Caco-2 (cell line): Measurements from ENCODE around the gene FXYD7. TPM values are rescaled to one million over a fixed set of nuclear protein-coding genes. Genes with fewer than 3 reads are reported as not detected.

ENCODE experiments used
- BruUV-seq: library from RNA; stranded (reverse); fragments of 400-500 nt; replicated peaks from 2 replicates; lab custom pipeline; 2021; lab: Mats Ljungman, UMichigan
- CTCF ChIA-PET: fragments of 300-600 bp; sonication (Branson Sonifier 250); formaldehyde crosslinking; loops from one replicate; lab custom pipeline; 2022; ENCODE audit warnings: antibody characterized with exemption; lab: Charles Lee
- POLR2A ChIA-PET: fragments of 300-600 bp; sonication (Branson Sonifier 250); formaldehyde crosslinking; loops from one replicate; lab custom pipeline; 2022; ENCODE audit warnings: antibody characterized with exemption; lab: Charles Lee
- DNase-seq, 2 experiments: peaks; one replicate each; pipeline versions ENCODE4 v3.0.0 to v3.0.0-alpha.2; 2020 to 2022
- H3K27me3 ChIP-seq: replicated peaks from 2 replicates; pipeline ENCODE4 v1.6.0; 2011; ENCODE audit warnings: low read length; ENCODE audit not compliant: control insufficient read depth, insufficient read depth
- H3K36me3 ChIP-seq: 2 replicates; pipeline ENCODE4 v1.5.1; 2011; ENCODE audit warnings: low read length; ENCODE audit not compliant: control insufficient read depth, insufficient read depth
- H3K4me1 ChIP-seq: fragments of 250-450 bp; sonication (Bioruptor Pico); 2 replicates; pipeline ENCODE4 v1.5.1; 2020; ENCODE audit warnings: mild to moderate bottlenecking
- H3K4me3 ChIP-seq: 2 replicates; pipeline ENCODE4 v1.5.1; 2011; ENCODE audit warnings: low read depth, mild to moderate bottlenecking, control low read depth, low read length
- H3K9me3 ChIP-seq: fragments of 250-450 bp; sonication (Bioruptor Pico); 2 replicates; pipeline ENCODE4 v1.5.1; 2020; ENCODE audit warnings: mild to moderate bottlenecking, moderate library complexity
- H3K27ac Mint-ChIP-seq: one replicate; pipeline ENCODE4 v1.8.0; 2022; ENCODE audit warnings: mixed read lengths; ENCODE audit not compliant: unreplicated experiment
- H3K27me3 Mint-ChIP-seq: one replicate; pipeline ENCODE4 v1.8.0; 2022; ENCODE audit warnings: mixed read lengths; ENCODE audit not compliant: insufficient read depth, unreplicated experiment
- H3K36me3 Mint-ChIP-seq: one replicate; pipeline ENCODE4 v1.8.0; 2022; ENCODE audit warnings: mild to moderate bottlenecking, mixed read lengths; ENCODE audit not compliant: insufficient read depth, unreplicated experiment
- H3K4me1 Mint-ChIP-seq: one replicate; pipeline ENCODE4 v1.8.0; 2022; ENCODE audit warnings: low read depth, mixed read lengths; ENCODE audit not compliant: unreplicated experiment
- H3K4me3 Mint-ChIP-seq: one replicate; pipeline ENCODE4 v1.8.0; 2022; ENCODE audit warnings: mild to moderate bottlenecking, moderate library complexity, mixed read lengths; ENCODE audit not compliant: unreplicated experiment
- H3K9me3 Mint-ChIP-seq: one replicate; pipeline ENCODE4 v1.8.0; 2022; ENCODE audit warnings: mixed read lengths; ENCODE audit not compliant: unreplicated experiment
- CTCF ChIP-seq, 2 experiments: fragments of 200-600 bp in 1 of 2; IDR thresholded peaks; 1 replicate in 1 of 2; 2 replicates in 1 of 2; pipeline versions ENCODE4 v1.5.1 to v1.8.0; 2011 to 2022; ENCODE audit warnings: antibody characterized with exemption in 1 of 2, control low read depth in 1 of 2, inconsistent platforms in 1 of 2, low read depth in 1 of 2, low read length in 1 of 2, mild to moderate bottlenecking in 1 of 2, moderate library complexity in 1 of 2; ENCODE audit not compliant: insufficient read depth in 1 of 2, severe bottlenecking in 1 of 2, unreplicated experiment in 1 of 2
- intact Hi-C: fragments of 100-400 bp; cut with micrococcal nuclease; formaldehyde crosslinking; loops from one replicate; pipeline ENCODE4 v1.10.0; 2022; ENCODE audit not compliant: unreplicated experiment
- total RNA-seq: library from RNA; stranded (reverse); gene quantifications from 2 replicates; pipeline ENCODE4 v1.2.3, GENCODE V29; 2022

The FXYD7 gene
- total RNA-seq, 1 experiment from 2014 or later, result not detected

GRCh38 chr19:35094656-35095055 is 48.4 kb upstream of the FXYD7 start:
- peaks cover 21% of the 10 kb centered on the region for H3K4me1 Mint-ChIP-seq
- no peaks in the 10 kb centered on the region for H3K27me3 ChIP-seq
- no TSS peak for BruUV-seq
- no peaks in the 10 kb centered on the region for H3K9me3 Mint-ChIP-seq
- intact Hi-C loops, result no loop called here
- H3K36me3 ChIP-seq, result no peaks in the 10 kb centered on the region
- H3K4me3 Mint-ChIP-seq, result no peak overlapping the region
- H3K36me3 Mint-ChIP-seq, result no peaks in the 10 kb centered on the region
- peak overlapping the region; percentile 13 for H3K27ac Mint-ChIP-seq
- CTCF ChIA-PET, result no interaction called here
- no peak for TF ChIP-seq CTCF (IDR thresholded peaks at IDR 0.05; ENCODE audit: insufficient read depth in 1 of 2, low read depth in 1 of 2, low read length in 1 of 2, severe bottlenecking in 1 of 2, unreplicated experiment in 1 of 2)
- no peak overlapping the region for H3K4me3 ChIP-seq
- POLR2A ChIA-PET, result no interaction called here
- peaks cover 34% of the 10 kb centered on the region for H3K4me1 ChIP-seq
- H3K9me3 ChIP-seq, result no peaks in the 10 kb centered on the region
- no peaks in the 10 kb centered on the region for H3K27me3 Mint-ChIP-seq
- DNase-seq, result no peak

GRCh38 chr19:35095667-35096368 is 47.2 kb upstream of the FXYD7 start:
- ChIA-PET POLR2A (no interaction called here), CTCF (interaction anchor here (0.6 kb wide), 1 partner anchor 520 kb away, joined by 3 read pairs; no protein-coding TSS in a partner anchor)
- intact Hi-C loops, result no loop called here
- no TSS peak for BruUV-seq
- H3K9me3 Mint-ChIP-seq, result no peaks in the 10 kb centered on the region
- DNase-seq, result no peak
- H3K36me3 Mint-ChIP-seq, result no peaks in the 10 kb centered on the region
- peak overlapping the region; percentile 10 for H3K27ac Mint-ChIP-seq
- H3K4me1 Mint-ChIP-seq, result peaks cover 21% of the 10 kb centered on the region
- H3K27me3 ChIP-seq, result no peaks in the 10 kb centered on the region
- no peak overlapping the region for H3K4me3 ChIP-seq
- TF ChIP-seq CTCF (IDR thresholded peaks at IDR 0.05; ENCODE audit: insufficient read depth in 1 of 2, low read depth in 1 of 2, low read length in 1 of 2, severe bottlenecking in 1 of 2, unreplicated experiment in 1 of 2), result no peak
- H3K36me3 ChIP-seq, result no peaks in the 10 kb centered on the region
- H3K27me3 Mint-ChIP-seq, result no peaks in the 10 kb centered on the region
- H3K4me3 Mint-ChIP-seq, result no peak overlapping the region
- H3K9me3 ChIP-seq, result no peaks in the 10 kb centered on the region
- peaks cover 34% of the 10 kb centered on the region for H3K4me1 ChIP-seq

GRCh38 chr19:35098413-35099049 is 44.5 kb upstream of the FXYD7 start:
- BruUV-seq, result no TSS peak
- H3K4me3 Mint-ChIP-seq, result no peak overlapping the region
- Histone ChIP-seq H3K4me3 (no peak overlapping the region), H3K9me3 (no peaks in the 10 kb centered on the region), H3K4me1 (peaks cover 22% of the 10 kb centered on the region), H3K36me3 (no peaks in the 10 kb centered on the region), H3K27me3 (no peaks in the 10 kb centered on the region)
- H3K4me1 Mint-ChIP-seq, result peaks cover 28% of the 10 kb centered on the region
- no peak overlapping the region for H3K27ac Mint-ChIP-seq
- peaks cover 9% of the 10 kb centered on the region for H3K9me3 Mint-ChIP-seq
- POLR2A ChIA-PET, result no interaction called here
- DNase-seq, result no peak
- no peak for TF ChIP-seq CTCF (IDR thresholded peaks at IDR 0.05; ENCODE audit: insufficient read depth in 1 of 2, low read depth in 1 of 2, low read length in 1 of 2, severe bottlenecking in 1 of 2, unreplicated experiment in 1 of 2)
- no peaks in the 10 kb centered on the region for H3K27me3 Mint-ChIP-seq
- intact Hi-C loops, result no loop called here
- no peaks in the 10 kb centered on the region for H3K36me3 Mint-ChIP-seq
- CTCF ChIA-PET, result interaction anchor here (0.6 to 0.9 kb wide), 2 partner anchors 13 to 289 kb away, joined by 3 to 5 read pairs; no protein-coding TSS in a partner anchor
